ENCODE results near the gene RAMP1. TPM values are rescaled to one million over a fixed set of nuclear protein-coding genes. Genes with fewer than 3 reads are reported as not detected.

The RAMP1 gene
- total RNA-seq, 6 experiments from 2014 or later = 10.1 to 75.2 (median 37.5) TPM

DNA sequence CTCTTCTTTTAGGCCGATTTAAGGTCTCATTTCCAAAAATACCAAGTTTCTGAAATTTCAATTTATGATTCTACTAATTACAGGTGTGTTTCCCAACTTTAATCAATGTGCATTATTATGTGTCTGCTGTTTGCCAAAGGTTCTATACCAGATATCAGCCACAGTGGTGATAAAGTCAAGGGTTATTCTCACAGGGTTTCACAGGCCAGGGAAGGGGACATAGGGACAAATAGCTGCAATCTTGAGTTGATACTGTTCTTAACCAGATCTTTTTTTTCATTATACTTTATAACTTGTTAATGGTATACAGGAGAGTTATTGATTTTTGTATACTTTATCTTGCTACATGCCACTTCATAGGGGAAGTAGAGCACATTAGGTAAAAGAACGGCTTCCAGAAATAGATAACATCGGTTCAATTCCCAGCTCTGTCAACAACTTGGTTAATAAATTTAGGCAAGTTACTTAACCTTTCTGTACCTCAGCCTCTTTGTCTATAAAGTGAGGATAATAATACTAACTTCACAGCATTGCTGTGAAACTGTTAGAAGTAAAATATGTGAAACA is 31.9 kb upstream of the RAMP1 start:
- intact Hi-C loops (cut with DNase I) = no loop called here
- 46% methylated on average over 3 of the region's 3 CpGs for WGBS (ENCODE audit: insufficient coverage, low coverage, low lambda C conversion rate, missing lambda C conversion rate)
- H3K27me3 ChIP-seq = no peaks in the 10 kb centered on the region
- no peak for DNase-seq
- H3K27ac ChIP-seq = no peak overlapping the region
- no peaks in the 10 kb centered on the region for H3K9me3 ChIP-seq
- no peak for TF ChIP-seq POLR2A (IDR thresholded peaks at IDR 0.05)
- TF ChIP-seq, protein P1, sequence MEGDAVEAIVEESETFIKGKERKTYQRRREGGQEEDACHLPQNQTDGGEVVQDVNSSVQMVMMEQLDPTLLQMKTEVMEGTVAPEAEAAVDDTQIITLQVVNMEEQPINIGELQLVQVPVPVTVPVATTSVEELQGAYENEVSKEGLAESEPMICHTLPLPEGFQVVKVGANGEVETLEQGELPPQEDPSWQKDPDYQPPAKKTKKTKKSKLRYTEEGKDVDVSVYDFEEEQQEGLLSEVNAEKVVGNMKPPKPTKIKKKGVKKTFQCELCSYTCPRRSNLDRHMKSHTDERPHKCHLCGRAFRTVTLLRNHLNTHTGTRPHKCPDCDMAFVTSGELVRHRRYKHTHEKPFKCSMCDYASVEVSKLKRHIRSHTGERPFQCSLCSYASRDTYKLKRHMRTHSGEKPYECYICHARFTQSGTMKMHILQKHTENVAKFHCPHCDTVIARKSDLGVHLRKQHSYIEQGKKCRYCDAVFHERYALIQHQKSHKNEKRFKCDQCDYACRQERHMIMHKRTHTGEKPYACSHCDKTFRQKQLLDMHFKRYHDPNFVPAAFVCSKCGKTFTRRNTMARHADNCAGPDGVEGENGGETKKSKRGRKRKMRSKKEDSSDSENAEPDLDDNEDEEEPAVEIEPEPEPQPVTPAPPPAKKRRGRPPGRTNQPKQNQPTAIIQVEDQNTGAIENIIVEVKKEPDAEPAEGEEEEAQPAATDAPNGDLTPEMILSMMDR (IDR thresholded peaks at IDR 0.05) = no peak
- peak; percentile 25 to 43 (median 38) for ATAC-seq
- no peak overlapping the region for H3K4me3 ChIP-seq
- peaks cover 0 to 28% (median 6%) of the 10 kb centered on the region in 4 donors for H3K4me1 ChIP-seq
- H3K36me3 ChIP-seq = no peaks in the 10 kb centered on the region

DNA sequence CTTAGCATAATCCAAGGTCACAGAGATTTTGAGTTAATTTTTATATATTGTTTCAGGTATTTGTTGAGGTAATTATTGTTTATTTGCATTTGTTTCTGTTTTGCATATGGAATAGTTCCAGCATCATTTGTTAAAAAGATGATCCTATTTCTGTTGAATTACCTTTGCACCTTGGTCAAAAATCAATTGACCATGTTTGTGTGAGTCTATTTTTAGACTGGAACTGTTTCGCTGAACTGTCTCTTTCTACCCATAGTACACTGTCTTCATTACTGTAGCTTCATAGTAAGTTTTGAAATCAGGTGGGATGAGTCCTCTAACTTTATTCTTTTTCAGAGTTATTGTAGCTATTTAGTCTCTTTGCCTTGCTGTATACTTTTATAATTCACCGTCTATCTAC is 28.9 kb upstream of the RAMP1 start:
- 30% methylated on average over 2 of the region's 2 CpGs for WGBS (ENCODE audit: insufficient coverage, low coverage, low lambda C conversion rate, missing lambda C conversion rate)
- Histone ChIP-seq H3K36me3 (no peaks in the 10 kb centered on the region), H3K9me3 (no peaks in the 10 kb centered on the region), H3K27me3 (no peaks in the 10 kb centered on the region), H3K27ac (peak overlapping the region; percentile 3 to 59 (median 45)), H3K4me1 (peaks cover 0 to 28% (median 6%) of the 10 kb centered on the region in 4 donors), H3K4me3 (no peak overlapping the region)
- peak; percentile 87 to 90 (median 90) for ATAC-seq
- TF ChIP-seq POLR2A (IDR thresholded peaks at IDR 0.05) = no peak
- TF ChIP-seq, protein P1 (IDR thresholded peaks at IDR 0.05) = no peak
- intact Hi-C loops (cut with DNase I) = no loop called here
- DNase-seq = no peak

DNA sequence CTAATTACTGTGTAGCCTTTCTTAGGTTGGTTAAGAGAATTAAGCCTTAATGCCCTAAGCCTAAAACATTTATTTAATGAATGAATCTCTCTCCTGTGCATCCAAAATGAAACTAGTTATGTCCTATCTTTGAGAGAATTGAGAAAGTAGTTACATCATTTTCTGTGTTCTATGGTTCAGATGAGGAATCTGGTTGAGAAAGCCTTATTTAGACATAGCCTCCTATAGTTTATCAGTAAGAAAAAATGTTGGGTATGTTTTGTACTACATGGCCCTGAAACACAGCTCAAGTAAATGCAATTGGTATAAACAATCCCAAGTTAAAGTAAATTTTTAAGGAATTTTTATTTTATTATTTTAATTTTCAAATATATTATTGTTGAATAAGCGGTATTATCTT is 25.9 kb upstream of the RAMP1 start:
- no peaks in the 10 kb centered on the region for H3K36me3 ChIP-seq
- WGBS (ENCODE audit: insufficient coverage, low coverage, low lambda C conversion rate, missing lambda C conversion rate) = 94% methylated on average over 1 of the region's 1 CpG
- H3K27ac ChIP-seq = no peak overlapping the region
- no peaks in the 10 kb centered on the region for H3K9me3 ChIP-seq
- peaks cover 0 to 22% (median 6%) of the 10 kb centered on the region in 4 donors for H3K4me1 ChIP-seq
- ATAC-seq = no peak
- no peak for DNase-seq
- H3K4me3 ChIP-seq = no peak overlapping the region
- H3K27me3 ChIP-seq = no peaks in the 10 kb centered on the region
- TF ChIP-seq POLR2A (IDR thresholded peaks at IDR 0.05) = no peak
- TF ChIP-seq, protein P1 (IDR thresholded peaks at IDR 0.05) = no peak
- intact Hi-C loops (cut with DNase I) = no loop called here

DNA sequence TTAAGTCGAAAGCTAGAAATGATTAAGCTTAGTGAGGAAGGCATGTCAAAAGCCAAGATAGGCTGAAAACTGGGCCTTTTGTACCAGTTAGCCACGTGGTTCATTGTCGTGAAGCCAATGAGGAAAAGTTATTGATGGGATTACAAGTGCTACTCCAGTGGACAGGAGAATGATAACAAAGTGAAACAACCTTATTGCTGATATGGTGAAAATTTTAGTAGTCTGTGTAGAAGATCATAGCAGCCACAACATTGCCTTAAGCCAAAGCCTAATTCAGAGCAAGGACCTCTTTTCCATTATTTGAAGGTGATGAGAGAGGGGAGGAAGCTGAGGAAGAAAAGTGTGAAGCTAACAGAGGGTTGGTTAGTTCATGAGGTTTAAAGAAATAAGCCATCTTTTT is 24.1 kb upstream of the RAMP1 start:
- no peak for ATAC-seq
- intact Hi-C loops (cut with DNase I) = no loop called here
- Histone ChIP-seq H3K9me3 (no peaks in the 10 kb centered on the region), H3K4me3 (no peak overlapping the region), H3K27ac (no peak overlapping the region), H3K36me3 (no peaks in the 10 kb centered on the region), H3K4me1 (peaks cover 0 to 15% (median 4%) of the 10 kb centered on the region in 4 donors), H3K27me3 (no peaks in the 10 kb centered on the region)
- no peak for DNase-seq
- no peak for TF ChIP-seq POLR2A (IDR thresholded peaks at IDR 0.05)
- TF ChIP-seq, protein P1 (IDR thresholded peaks at IDR 0.05) = no peak
- WGBS (ENCODE audit: insufficient coverage, low coverage, low lambda C conversion rate, missing lambda C conversion rate) = 62% methylated on average over 3 of the region's 3 CpGs

Data from right lobe of liver (tissue), 6 donors.